Stimulated activated CD4-positive, alpha-beta T cell treated with anti-CD3 and anti-CD28 coated beads, TNF-alpha, amount 100 ng/mL, for 48 hours (primary cell): ENCODE data around the gene ACY1.

ENCODE experiments used
- DNase-seq, 3 donors: peaks; one replicate each; pipeline ENCODE4 v3.0.0-alpha.2; 2020; ENCODE audit warnings: low read depth in 3 of 3

Gene ACY1

DNA sequence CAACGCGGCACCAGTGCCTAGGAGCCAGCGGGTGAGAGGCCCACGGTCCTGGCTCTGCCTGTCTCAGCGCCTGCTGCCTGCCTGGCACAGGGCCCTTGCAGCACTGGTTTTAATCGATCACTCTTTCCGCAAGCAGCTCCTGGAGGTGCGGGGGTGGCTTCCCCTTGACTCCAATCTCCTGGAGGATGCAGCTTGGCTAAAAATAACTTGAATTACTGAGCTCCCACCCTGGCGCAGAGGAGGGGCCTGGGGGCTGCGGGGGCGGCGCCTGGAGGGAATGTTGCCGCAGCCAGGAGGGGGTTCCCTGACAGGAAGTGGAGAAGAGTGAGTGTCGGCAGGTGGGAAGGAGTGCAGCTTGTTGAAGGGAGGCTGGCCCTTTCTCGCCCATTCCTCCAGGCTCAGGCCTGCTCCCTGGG lies 22.2 kb downstream of the ACY1 start:
- DNase-seq, result no peak

DNA sequence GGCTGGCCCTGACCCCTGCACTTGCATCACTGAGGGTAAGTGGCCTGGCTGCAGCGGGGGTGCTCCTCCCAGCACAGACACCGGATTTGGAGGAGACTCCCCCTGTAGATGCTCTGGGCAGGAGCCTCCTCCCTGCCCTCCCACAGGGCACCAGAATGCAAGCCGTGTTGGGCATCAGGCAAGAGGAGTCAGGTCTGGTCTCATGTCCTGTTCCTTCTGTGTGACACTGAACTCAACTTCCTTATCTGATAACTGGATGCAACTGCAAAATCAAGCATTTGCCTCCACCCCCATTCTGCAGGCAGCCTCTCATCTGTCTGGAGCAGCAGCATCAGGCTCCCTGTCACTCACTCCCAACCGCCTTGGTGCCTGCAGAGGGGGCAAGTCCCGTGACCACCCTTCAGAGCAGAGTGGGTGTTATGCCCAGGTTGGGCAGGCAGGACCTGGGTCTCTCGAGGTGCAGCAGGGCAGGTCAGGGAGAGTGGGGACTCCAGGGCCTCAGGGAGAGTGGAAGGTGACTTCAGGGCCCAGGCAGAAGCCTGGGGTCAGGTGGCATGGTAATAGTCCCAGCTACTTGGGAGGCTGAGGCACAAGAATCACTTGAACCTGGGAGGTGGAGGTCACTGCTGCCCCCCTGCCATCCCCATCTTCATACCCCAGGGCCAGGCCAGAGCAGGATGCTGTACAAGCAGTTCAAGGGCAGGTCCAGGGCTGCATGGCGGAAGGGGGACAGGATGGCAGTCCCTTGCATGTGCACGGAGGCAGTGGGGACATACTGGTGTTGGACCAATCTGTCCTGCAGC lies 22.9 kb downstream of the ACY1 start:
- DNase-seq, result no peak

DNA sequence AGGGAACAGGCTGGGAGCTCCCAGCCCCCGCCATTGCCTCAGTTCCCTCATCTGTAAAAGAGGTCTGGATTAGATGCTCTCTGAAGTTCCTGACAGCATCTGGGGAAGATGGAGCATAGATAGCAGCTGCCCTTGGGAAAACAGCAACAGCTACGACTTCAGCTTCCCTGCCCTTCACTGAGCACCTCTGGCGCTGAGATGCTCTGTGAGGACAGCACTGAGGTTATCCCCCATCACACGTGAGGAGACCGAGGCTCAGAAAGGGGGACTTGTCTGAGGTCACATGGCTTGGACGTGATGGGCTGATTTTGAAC lies 23.4 kb downstream of the ACY1 start:
- no peak for DNase-seq

DNA sequence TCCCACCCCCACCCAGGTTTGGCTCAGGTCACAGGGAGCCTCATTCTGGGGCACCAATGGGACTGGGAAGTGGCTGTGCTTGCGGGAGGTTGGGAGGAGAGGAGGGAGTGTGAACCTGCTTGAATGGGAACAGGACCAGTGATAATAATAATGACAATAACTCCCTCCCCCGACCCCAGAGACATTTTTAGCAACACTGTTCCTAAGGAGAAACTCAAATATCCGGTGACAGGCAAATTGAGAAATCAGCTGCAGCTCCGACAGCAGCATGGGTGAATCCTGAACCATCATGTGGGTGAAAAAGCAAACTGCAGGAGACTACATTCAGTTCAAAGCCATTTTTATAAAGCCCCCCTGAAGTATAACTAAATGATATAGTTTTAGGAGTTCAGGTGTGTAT lies 24.0 kb downstream of the ACY1 start:
- DNase-seq, result no peak

DNA sequence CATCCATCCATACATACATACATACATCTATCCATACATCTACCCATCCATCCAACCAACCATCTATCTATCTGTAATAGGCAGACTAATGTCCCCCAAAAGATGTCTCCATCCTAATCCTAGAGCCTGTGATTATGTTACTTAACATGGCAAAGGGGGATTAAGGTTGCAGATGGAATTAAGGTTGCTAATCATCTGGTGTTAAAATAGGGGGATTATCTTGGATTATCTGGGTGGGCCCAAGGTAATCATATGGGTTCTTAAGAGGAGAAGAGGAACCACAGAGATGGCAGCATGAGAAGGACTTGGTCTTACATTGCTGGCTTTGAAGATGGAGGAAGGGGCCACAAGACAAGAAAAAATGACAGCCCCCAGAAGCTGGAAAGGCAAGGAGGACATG lies 27.1 kb downstream of the ACY1 start:
- DNase-seq, result no peak

DNA sequence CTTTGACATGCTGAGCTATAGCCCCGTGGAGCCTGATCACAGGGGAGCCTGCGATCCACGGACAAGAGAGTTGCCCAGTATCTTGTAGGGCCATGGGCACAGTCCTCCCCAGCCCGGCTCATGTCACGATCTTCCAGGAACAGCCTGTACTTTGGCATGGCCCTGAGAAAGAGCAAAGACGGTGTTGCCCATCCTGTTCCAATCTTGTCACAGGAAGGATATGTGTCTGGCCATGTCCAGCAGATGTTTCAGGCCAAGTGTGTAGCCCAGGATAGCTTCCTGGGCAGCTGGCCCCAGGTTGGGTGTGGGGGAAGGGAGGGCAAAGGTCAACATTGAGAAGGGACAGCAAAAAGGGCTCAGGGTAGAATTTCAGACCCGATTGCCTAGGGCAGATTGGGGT lies 29.4 kb downstream of the ACY1 start:
- DNase-seq, result no peak

DNA sequence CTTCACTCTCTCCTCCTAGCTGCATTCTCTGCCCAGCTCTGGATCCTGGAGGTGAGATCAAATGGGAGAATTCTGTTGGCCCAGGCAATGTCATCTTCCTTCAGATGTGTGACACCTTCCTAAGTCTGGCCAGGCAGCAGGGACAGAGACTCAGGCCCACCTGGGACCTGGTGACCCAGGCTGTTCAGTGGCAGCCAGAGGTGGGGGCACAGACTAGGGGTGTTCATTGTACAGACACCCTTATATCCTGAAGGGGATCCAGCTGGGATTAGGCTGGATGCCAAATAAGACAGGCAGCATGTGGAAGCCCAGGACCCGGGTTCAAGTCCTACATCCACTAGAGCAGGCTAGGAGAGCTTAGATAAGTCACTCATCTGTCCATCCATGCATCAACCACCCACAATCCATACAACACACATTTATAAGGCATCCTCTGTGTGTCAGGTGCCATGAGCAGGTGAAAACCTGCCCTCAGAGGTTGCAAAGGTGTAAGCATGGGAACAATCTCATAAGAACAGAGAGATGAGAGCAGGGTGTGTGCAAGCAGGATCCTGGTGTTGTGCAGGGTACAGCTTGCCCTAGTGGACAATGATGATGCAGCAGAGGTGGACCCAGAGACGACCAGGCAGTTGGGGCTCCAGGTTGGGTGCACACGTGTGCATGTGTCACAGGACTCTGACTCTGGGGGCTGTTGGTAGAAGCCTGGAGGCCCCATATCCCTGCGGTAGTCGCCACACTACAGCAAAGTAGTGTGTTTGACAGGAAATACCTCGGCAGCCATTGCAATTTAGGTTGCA lies 30.7 kb downstream of the ACY1 start:
- no peak for DNase-seq

DNA sequence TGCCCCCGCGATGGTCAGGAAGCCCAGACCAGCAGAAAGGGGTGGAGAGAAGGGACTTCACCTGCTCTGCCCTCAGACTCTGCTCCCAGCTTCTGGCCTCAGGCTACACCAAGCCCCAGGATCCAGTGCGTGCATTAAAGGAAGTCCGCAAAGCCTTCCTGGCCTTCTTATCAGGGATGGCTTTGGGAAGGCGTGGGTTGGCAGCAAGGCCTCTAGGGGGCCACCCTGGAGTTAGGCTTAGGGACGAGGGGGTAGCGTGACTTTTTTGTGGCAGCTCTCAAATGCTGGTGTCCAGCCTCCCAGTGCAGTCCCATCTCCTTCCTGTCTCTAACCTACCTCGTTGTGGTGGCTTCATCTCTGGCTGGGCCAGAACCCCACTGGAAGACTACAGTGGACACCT lies 31.3 kb downstream of the ACY1 start:
- DNase-seq, result no peak

DNA sequence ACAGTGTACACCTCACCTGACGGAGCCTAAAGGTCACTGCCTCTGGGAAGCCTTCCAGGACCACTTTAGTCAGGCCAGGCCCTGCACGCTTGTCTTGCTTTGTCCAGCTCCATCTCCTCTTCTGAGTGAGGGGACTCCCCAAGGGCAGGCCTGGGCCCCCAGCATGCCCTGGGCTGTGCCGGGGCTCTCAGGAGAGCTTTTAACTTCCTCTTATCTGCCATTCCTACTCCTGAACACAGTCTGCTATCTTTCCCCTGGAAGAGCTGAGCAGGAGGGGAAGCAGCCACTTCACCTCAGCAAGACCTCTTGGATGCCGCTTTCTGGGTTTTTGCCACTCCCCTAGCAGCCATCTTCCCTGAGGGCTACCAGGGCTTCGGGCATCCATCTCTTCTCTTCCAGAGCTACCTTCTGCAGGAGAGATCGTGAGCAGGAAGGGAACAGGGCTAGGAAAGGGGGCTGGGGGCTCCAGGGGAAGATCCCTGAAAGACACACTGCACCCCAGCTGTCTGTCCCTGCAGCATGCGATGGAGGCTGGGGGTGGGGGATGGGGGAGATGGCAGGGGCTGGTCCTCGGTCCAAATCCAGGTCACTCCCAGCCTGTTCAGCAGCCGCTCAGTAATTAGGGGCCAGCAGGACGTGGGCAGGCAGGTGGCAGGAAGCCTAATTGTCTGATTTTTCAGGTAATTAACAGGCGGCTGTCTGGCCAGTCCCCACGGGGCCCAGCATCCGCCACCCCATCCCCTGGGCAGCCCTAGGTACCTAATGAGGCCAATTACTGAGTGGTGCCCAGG lies 32.3 kb downstream of the ACY1 start:
- no peak for DNase-seq

DNA sequence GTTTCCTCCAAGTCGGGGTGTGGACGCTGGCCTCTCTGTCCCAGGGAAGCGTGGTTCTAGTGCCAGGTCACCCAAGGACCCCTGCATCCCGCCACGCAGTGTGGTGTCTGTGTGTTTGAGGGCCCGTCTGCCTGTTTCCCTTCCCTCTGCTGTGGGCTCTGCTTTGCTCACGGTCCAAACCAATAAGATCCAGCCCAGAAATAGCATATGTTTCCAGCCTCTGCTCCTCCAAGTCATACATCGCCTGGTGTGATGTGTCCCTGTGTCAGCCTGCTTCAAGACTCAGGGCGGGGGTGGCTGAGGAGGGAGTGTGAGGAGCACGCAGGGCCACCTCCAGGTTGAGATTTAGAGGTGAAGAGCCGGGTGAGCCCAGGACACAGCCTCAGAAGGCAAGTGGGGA lies 34.3 kb downstream of the ACY1 start:
- DNase-seq, result no peak

DNA sequence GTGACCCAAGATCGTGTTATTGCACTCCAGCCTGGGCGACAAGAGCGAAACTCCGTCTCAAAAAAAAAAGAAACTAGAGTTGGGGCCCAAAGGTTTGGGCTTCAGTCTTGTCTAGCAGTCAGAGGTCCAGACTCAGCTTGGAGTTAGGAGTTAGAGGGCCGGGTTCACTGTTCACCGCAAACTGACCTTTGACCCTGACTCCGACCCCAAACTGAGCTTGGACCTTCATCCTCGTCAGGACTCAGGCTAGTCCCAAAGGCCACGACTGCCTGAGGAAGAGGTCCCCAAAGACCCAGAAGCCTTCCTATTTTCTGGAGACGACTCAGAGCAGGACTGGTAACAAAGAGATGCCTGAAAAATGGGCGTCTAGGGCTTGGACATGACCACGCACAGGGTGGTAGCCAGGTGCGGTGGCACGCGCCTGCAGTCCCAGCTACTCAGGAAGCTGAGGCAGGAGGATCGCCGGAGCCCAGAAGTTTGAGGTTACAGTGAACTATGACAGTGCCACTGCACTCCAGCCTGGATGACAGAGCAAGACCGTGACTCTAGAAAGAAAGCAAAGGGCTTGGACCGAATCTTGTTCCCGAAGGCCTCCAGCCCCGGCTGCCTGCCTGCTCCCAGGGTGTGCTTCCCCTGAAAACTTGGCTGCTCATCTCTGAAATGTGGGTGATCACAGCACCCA lies 35.1 kb downstream of the ACY1 start:
- DNase-seq, result no peak

DNA sequence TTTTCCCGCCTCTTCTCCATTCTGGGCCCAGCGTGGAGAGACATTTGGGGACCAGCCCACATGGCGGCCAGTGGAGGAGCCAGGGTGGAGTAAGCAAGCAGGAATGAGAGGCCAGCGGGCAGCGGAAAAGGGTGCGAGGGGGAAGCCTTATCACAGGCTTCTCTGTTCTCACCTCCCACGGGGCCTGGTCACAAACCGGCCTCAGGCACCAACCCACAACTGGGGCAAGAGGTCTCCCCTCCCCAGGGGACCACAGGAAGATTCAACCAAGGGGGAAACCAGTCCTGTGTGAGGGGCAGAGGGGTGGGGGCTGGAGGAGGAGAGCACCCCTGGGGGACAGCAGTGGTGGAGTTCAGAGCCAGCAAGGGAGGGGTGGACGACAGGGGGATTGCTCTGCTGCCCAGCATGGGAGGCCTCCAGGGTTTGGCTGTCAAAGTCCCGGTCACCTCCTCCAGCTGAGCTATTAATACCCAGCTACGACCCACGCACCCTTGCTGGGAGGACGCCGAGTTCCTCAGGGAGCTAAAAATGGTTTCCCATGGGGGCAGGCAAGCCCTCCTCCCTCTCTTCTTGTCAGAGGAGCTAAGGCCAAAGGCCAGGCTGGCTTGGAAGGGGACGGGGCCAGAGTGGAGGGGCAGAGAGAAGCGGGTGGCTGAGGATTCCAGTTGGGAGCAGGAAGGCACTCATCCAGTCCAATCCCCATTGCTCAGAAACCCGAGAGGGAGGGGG lies 36.2 kb downstream of the ACY1 start:
- DNase-seq, result no peak

DNA sequence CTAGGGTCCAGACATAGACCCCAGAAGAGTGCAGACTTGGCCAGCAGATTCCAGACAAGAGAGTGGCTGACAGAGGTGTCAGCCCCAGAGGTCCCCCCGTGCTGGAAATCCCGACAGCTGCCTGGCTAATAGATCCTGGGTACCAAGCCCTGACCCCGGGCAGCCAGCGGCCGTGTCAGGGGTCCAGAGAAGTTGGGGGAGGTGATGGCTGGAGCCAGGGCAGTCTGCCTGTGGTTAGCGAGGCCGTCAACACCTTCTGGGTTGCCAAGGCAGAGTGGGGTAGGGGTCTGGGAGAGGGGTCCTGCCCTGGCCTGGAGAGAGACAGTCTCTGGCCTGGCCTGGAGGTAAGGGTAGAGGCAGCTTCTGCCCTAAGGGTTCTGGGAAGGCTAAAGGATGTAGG lies 37.5 kb downstream of the ACY1 start:
- DNase-seq, result no peak

DNA sequence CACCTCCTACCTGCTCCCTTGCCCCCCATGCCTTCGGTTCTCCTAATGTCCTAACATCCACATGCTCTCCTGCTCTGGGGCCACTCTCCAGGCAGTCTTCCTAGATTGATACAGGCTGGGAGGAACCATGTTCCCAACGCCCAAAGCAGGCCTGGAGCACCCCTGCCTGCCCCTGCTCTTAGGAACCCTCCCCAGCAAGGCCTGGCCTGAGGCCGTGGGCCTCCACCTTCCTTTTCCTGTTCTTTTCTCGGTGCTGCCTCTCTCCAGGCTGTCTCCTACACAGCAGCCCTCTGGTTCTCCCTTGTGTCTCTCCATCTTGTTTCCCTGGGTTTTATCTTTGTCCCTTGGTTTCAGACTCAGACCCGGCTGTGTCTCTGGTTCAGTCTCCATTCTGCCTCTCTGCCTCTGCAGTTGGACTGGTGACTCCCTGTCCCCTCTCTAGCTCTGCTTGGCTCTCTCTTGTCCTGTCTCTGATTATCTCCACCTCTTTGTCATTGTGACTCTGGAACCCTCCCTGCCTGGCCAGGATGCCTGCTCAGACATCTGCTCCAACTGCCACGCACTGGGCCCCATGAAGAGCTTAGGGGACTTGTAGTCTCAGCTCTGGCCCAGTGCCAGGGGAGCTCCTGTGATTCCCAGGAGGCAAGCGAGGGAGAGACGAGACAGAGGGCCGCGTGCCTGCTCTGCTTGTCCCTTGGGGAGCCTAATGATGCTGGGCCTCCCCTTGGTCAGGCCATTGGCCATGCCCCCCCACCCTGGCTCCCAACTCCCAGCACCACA lies 38.3 kb downstream of the ACY1 start:
- no peak for DNase-seq

DNA sequence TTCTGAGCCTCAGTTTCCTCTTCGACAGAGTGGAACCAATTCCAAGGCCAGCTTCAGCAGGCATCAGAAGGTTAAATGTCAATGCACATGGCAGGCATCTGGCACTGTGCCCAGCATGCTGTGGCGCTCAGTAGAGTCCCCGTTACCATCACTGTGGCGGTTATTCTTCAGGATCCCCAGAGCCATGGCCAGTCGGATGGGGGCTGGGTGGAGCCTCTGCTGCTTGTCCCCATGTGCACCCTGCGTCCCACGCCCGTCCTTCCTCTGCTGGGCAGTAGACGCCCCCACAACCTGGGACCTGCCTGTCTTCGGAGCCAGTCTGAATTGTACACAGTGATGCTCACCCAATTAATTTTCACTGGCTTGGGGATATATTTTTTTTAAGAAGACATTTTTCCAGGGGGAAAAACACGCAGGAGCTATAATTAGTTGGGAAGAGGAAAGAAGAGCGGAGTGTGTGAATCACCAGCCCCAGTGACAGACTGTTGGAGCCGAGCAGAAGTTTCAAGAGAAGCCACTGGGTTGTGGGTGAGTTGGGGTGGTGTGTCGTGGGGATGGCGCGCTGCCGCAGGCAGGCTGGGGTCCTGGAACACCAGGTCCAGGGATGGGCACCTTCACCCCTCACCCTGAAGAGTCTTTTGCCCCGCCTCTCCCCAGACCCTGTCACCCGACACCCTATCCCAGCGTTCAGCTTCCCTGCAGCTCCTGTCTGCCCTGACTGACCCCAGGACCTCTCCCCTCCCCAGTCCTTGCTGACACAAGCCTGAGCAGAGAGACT lies 39.2 kb downstream of the ACY1 start:
- DNase-seq, result no peak

DNA sequence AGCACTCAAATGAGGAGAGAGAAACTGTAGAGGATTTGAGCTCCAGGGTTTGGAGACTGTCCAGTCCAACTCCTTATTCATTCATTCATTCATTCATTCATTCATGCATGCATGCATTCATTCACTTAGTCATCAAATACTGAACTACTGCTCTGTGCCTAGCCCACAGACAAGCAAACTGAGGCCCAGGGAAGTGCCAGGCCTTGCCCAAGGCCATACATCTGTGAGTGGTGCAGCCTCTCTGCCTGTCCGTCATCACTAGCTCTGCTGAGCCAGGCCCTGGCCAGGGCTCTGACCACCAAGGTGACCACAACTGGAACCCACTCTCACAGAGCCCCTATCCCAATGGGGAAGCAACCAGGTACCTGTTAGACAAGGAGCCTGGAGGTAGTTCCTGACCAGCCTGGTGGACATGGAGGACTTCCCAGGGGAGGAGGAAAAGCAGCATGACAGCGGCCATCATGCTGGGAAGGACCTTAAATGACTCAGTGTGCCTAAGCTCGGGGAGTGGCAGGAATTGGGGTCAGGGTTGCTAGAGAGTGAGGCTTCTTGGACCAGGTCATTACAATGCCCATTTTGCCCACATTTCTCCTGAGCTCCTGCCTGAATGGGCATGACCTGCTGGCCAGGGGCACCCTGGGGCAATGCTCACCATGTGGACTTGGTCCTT lies 39.9 kb downstream of the ACY1 start:
- no peak for DNase-seq

DNA sequence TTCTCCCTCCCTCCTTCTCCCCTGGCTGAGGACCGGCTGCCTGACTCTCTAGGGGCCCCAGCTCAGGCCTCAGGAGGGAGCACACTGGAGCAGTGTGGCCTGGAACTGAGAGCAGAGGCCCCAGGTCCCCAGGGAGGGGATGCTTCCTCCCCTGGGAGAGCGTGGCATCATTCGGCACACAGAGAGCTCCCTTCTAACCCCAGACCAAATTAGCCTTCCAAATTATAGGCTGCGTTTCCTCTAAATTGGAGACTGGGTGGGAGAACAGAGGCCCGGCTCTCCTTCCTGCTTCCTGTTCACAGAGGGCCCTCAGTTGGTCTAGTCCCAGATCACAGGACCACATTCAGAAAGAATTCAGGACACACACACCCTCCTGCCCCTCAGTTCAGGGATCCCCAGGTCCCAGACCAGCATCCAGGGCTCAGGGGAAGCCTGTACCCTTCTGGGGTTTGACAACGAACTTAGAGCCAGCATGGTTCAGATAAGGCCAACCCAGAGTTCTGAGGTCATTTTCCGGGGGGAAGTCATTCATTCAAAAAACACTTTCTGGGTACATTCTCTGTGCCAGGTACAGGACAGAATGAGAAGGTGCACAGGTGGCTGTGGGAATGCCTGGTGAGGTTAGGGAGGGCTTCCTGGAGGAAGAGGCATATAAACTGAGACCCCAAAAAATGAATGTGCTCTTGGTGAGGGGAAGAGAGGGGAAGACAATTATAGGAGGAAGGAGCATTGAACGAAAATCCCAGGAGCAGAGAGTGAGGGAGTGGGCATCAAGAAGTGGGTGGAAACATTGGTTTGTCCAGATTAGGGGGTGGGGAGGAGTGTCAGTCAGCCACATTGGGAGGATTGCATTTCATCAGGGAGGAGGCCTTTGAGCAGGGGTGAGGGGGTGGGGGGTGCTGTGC lies 40.8 kb downstream of the ACY1 start:
- DNase-seq, result no peak

DNA sequence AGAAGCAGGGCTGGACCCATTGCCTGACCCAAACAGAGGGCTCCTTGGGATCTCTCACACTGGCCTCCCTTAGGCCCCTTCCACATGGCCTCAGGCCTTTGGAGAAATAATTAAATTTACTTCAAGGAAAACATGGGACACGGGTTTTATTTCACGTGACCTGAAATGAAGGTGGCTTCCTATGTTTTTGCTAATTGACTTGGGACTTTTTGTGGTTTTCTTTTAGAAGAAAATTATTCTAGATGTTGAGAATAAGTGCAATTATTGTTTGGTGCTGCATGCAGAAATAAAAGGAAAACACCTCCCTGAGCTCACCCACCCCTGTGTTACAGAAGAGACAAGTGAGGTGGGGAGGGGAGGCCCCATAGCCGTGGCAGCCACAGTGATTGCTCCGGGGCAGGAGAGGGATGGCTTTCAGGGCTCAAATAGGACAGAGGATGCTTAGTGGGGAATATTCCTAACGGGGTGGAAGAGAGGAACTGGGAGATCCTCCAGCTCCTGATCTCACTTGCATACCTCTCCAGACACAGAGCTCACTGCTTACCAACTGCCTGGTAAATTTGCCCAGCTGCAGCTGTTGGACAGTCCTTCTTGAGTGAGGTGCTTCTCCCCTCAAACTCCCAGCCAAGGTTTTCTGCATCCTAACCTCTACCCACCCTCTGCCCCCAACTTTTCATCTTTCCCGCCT lies 41.6 kb downstream of the ACY1 start:
- DNase-seq, result no peak
